ENCODE data around the gene ANP32E. TPM values are rescaled to one million over a fixed set of nuclear protein-coding genes. Genes with fewer than 3 reads are reported as not detected.

Gene ANP32E
- total RNA-seq: 21.9 and 40.8 TPM in 2 replicates

GRCh38 chr1:150235852-150236613 lies at the start of gene ANP32E:
Gene ANP32E (minus strand): TSS chr1:150236112. CDS start chr1:150235786, 326 bp downstream.

GRCh38 chr1:150281758-150282557 lies 46.0 kb upstream of the ANP32E start, which contains the start of gene CIART:
Gene CIART (plus strand): TSS chr1:150282554. CDS start chr1:150283268, 714 bp downstream.

GRCh38 chr1:150268705-150269403 lies 32.9 kb upstream of the ANP32E start, which contains the start of gene APH1A:
Gene APH1A (minus strand): TSS chr1:150269016. CDS start chr1:150268810, 206 bp downstream.

GRCh38 chr1:150257624-150258585 lies 22.0 kb upstream of the ANP32E start, which contains the start of gene CA14:
Gene CA14 (plus strand): TSS chr1:150257774. CDS start chr1:150258129, 355 bp downstream.

Other genes with a start within 250 kb of the ANP32E start
- gene OTUD7B, start 225.4 kb downstream of the ANP32E start, total RNA-seq: 5.5 and 11.0 TPM in 2 replicates
- 27.1 and 39.5 TPM in 2 replicates for gene VPS45, start 168.3 kb downstream of the ANP32E start, total RNA-seq
- gene PLEKHO1, start 86.2 kb downstream of the ANP32E start, total RNA-seq: 28.8 and 49.3 TPM in 2 replicates
- not detected in 2 replicates for gene CA14, start 21.7 kb upstream of the ANP32E start, total RNA-seq
- 116 and 135 TPM in 2 replicates for gene APH1A, start 32.9 kb upstream of the ANP32E start, total RNA-seq
- gene C1orf54, start 36.7 kb upstream of the ANP32E start, total RNA-seq: 4.4 and 8.4 TPM in 2 replicates
- gene CIART, start 46.4 kb upstream of the ANP32E start, total RNA-seq: 1.2 and 1.8 TPM in 2 replicates
- gene MRPS21, start 57.7 kb upstream of the ANP32E start, total RNA-seq: 57.4 and 58.7 TPM in 2 replicates
- 23.9 and 26.8 TPM in 2 replicates for gene PRPF3, start 85.4 kb upstream of the ANP32E start, total RNA-seq
- gene RPRD2, start 128.0 kb upstream of the ANP32E start, total RNA-seq: 8.0 and 9.2 TPM in 2 replicates

All from myometrial cell (primary cell).